Heart left ventricle (tissue), 16 donors: ENCODE results near the gene TMEM59. TPM values are rescaled to one million over a fixed set of nuclear protein-coding genes. Genes with fewer than 3 reads are reported as not detected.
"Not testable (repeated sequence)": the region's sequence is repeated elsewhere in the genome, so short reads cannot be mapped to it uniquely, and the experiment has no call there.

Experiments used
- ATAC-seq, 4 donors: fragments of 200-7000 bp; cut with Tn5 transposase; one replicate each; pipeline ENCODE4 v1.9.1; 2020 to 2022; ENCODE audit warnings: moderate library complexity in 4 of 4, mild to moderate bottlenecking in 3 of 4, moderate number of reproducible peaks in 1 of 4
- DNase-seq, 5 donors: peaks; one replicate each; pipeline ENCODE4 v3.0.0-alpha.2; 2020
- H3K27ac ChIP-seq, 12 donors: fragments of 200-600 bp; sonication (generic) in 4 of 12; one replicate each; pipeline versions ENCODE4 v1.5.0 to v1.8.0; 2016 to 2022; ENCODE audit warnings: mild to moderate bottlenecking in 2 of 12
- H3K27me3 ChIP-seq, 9 donors: fragments of 200-600 bp; sonication (generic) in 2 of 9; one replicate each; pipeline versions ENCODE4 v1.5.1 to v1.8.0; 2016 to 2022; ENCODE audit warnings: mild to moderate bottlenecking in 3 of 9
- H3K36me3 ChIP-seq, 9 donors: fragments of 200-600 bp; sonication (generic) in 2 of 9; one replicate each; pipeline versions ENCODE4 v1.5.0 to v1.8.0; 2018 to 2022; ENCODE audit warnings: mild to moderate bottlenecking in 2 of 9
- H3K4me1 ChIP-seq, 12 donors: fragments of 200-600 bp; sonication (generic) in 4 of 12; one replicate each; pipeline versions ENCODE4 v1.5.0 to v1.8.0; 2016 to 2022; ENCODE audit warnings: mild to moderate bottlenecking in 3 of 12
- H3K4me3 ChIP-seq, 12 donors: fragments of 200-600 bp; sonication (generic) in 4 of 12; one replicate each; pipeline versions ENCODE4 v1.5.0 to v1.8.0; 2017 to 2022; ENCODE audit warnings: mild to moderate bottlenecking in 9 of 12, moderate library complexity in 4 of 12
- H3K9me3 ChIP-seq, 12 donors: fragments of 200-600 bp; sonication (generic) in 4 of 12; one replicate each; pipeline versions ENCODE4 v1.5.0 to v1.8.0; 2016 to 2022; ENCODE audit warnings: mild to moderate bottlenecking in 1 of 12
- POLR2A ChIP-seq, 2 donors: fragments of 450-650 bp; IDR thresholded peaks; one replicate each; pipeline ENCODE4 v1.6.1; 2017; ENCODE audit warnings: antibody characterized with exemption in 2 of 2, mild to moderate bottlenecking in 2 of 2, moderate library complexity in 2 of 2
- whole genome bisulfite sequencing, 4 donors: extraction: QIAGEN DNeasy Blood & Tissue Kit in 2 of 4; methylation state at CpG; one replicate each; pipeline versions ENCODE4 v1.1.5 to v1.1.7; 2013 to 2018; 5-methylcytosine and 5-hydroxymethylcytosine counted together
- intact Hi-C, 10 donors: fragments of 100-400 bp; cut with DNase I; formaldehyde crosslinking; loops; one replicate each; pipeline versions ENCODE4 v1.11.1 to v1.14.2; 2022
- polyA plus RNA-seq, 2 donors: library from polyadenylated mRNA; stranded (reverse); fragments of 200-250 nt; gene quantifications; one replicate each; pipeline ENCODE4 v1.2.3, GENCODE V29; 2013
- total RNA-seq, 9 donors: library from RNA; depleted of rRNA in 2 of 9; stranded (reverse); fragments of >200 nt in 2 of 9; fragmentation: NEBNext Ultra II Directional in 3 of 9; extraction: Animal tissue kit (Norgen Biotek cat#: 25700) in 3 of 9; gene quantifications; one replicate each; pipeline versions ENCODE4 v1.1.0 to v1.2.4, GENCODE V29; 2016 to 2023
- TF ChIP-seq, protein P1 (sequence below), 12 donors: fragments of 200-600 bp; sonication (generic) in 4 of 12; IDR thresholded peaks; one replicate each; pipeline versions ENCODE4 v1.5.0 to v1.8.0; 2018 to 2022; ENCODE audit warnings: antibody characterized with exemption in 12 of 12, mild to moderate bottlenecking in 5 of 12
- donor health status: ischemic (EF 13 %, LVEDD 7.1; RV severe dilation, severe dysfunction).
- donor health status: healthy with polysubstance abuse.
- donor health status: DM: no; HTN: yes; CAD: no.
- donor health status: DM: no; HTN: no; CAD: no.
- donor health status: ischemic (EF 25% LVEDD 6.9; RV normal size, moderate dysfunction).
- donor health status: ischemic (EF 25% LVEDD 5.7; RV mildly dilated, moderate dysfunction).
- donor health status: healthy.
- donor health status: DM: yes; HTN: yes; CAD: no.
- donor health status: ischemic (EF 35%, LVEDD 5.7; RV mildly dilated, moderate dysfunction).
- donor health status: nonischemic (EF 11% LVEDD 7.7; RV severe dilation, severe dysfunction).
- donor health status: DM: yes; HTN: yes; CAD: no.
- donor health status: PGD.
- donor health status: ischemic (EF 29% LVEDD 5.4; RV normal size, mild dysfunction).
- donor health status: nonischemic (EF 23%, LVEDD 6.1; RV moderate dilation, normal function).

The TMEM59 gene
- total and polyA plus RNA-seq, 11 donors = 124 to 496 (median 352) TPM

DNA sequence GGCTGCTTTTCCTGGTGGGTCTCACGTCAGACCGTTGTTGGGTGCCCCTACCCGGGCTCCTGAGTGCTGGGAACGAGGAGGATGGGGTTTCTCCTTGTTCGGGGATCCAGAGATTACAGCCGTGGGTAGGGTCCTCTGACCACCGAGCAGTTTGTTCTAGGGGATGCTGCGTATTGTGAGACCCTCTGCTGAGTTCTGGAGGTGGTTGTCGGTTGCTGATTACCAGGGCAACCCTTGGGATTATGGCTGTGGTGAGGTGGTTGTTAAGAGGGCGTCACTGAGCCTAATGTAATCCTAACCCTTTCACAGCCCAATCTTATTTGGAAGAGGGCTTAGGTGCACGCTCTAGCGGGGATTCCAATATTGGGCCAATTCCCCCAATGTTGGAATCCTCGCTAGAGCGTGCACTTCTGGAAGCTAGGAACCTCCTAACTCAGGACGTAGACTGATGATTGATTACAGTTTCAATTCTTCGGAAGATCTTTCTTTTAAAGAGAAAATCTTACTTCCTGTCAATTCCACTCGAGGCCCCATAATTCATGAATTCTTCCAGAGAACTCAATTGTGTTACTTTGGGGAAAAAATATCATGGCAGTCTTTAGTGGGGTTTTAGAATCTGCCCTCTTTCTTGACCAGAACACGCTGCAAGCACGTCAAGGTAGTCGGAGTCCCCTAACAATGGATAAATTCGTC is 887 bp upstream of the TMEM59 start:
- peaks cover 0 to 6% (median 0%) of the 10 kb centered on the region in 9 donors for H3K36me3 ChIP-seq
- no peaks in the 10 kb centered on the region for H3K27me3 ChIP-seq
- H3K4me3 ChIP-seq = peak overlapping the region; percentile 57 to 99 (median 95)
- no peaks in the 10 kb centered on the region for H3K9me3 ChIP-seq
- peak overlapping the region in 11 of 12 donors; percentile 88 to 98 (median 95) for H3K27ac ChIP-seq
- ATAC-seq (peak in 3 of 4 donors; percentile 0 to 7 (median 1)), DNase-seq (no peak)
- no peak for TF ChIP-seq POLR2A (IDR thresholded peaks at IDR 0.05)
- TF ChIP-seq, protein P1, sequence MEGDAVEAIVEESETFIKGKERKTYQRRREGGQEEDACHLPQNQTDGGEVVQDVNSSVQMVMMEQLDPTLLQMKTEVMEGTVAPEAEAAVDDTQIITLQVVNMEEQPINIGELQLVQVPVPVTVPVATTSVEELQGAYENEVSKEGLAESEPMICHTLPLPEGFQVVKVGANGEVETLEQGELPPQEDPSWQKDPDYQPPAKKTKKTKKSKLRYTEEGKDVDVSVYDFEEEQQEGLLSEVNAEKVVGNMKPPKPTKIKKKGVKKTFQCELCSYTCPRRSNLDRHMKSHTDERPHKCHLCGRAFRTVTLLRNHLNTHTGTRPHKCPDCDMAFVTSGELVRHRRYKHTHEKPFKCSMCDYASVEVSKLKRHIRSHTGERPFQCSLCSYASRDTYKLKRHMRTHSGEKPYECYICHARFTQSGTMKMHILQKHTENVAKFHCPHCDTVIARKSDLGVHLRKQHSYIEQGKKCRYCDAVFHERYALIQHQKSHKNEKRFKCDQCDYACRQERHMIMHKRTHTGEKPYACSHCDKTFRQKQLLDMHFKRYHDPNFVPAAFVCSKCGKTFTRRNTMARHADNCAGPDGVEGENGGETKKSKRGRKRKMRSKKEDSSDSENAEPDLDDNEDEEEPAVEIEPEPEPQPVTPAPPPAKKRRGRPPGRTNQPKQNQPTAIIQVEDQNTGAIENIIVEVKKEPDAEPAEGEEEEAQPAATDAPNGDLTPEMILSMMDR (IDR thresholded peaks at IDR 0.05) = no peak
- H3K4me1 ChIP-seq = peaks cover 0 to 43% (median 34%) of the 10 kb centered on the region in 12 donors
- 14 to 16% (median 15%) methylated on average over 20 to 21 of the region's 21 CpGs for WGBS, 4 donors
- intact Hi-C loops = loop anchor here in 6 of 10 donors (5.0 to 10.0 kb wide), 10 partner anchors 107 to 353 kb away; partner anchors contain the start of genes IFT25 (in 4 of the 6), LRRC42 (in 4 of the 6), YIPF1 (in 3 of the 6) and DIO1 (in 1 of the 6)

DNA sequence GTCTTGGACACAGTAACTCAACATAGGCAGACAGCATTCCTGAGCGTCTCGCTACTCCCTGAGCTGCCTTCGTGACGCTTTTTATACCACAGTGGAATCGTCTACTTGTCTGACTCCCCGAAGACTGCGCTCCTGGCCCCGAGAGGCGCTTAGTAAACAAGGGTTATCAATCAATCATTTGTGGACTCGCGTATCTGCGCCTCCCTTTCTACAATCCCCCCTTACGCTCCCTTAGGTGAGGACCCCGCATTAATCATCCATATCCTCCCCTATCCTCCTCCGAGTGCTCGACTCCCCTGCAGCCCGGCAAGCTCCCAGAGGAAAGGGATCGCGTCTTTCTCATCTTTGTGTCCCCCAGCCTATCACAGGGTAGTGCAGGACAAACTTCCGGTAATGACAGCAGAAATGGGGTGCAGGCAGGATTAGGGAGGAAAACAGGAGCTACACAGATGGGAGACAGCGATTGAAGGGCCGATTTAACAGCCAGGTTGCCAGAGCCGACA is 522 bp downstream of the TMEM59 start:
- WGBS, 4 donors = 0 to 1% (median 0%) methylated on average over 22 to 23 of the region's 23 CpGs
- Histone ChIP-seq H3K9me3 (no peaks in the 10 kb centered on the region), H3K27me3 (no peaks in the 10 kb centered on the region), H3K36me3 (peaks cover 0 to 6% (median 0%) of the 10 kb centered on the region in 9 donors), H3K4me3 (peak overlapping the region; percentile 88 to 99 (median 95)), H3K4me1 (peaks cover 0 to 57% (median 47%) of the 10 kb centered on the region in 12 donors), H3K27ac (peak overlapping the region; percentile 88 to 98 (median 94))
- TF ChIP-seq, protein P1 (IDR thresholded peaks at IDR 0.05) = peak in 1 of 12 donors; percentile 6
- TF ChIP-seq POLR2A (IDR thresholded peaks at IDR 0.05) = no peak
- DNase-seq (peak in 3 of 5 donors; percentile 19 to 28 (median 28)), ATAC-seq (peak; percentile 4 to 25 (median 11))
- intact Hi-C loops = loop anchor here in 6 of 10 donors (5.0 to 10.0 kb wide), 10 partner anchors 105 to 355 kb away; partner anchors contain the start of genes IFT25 (in 4 of the 6), LRRC42 (in 4 of the 6), YIPF1 (in 3 of the 6) and DIO1 (in 1 of the 6)

DNA sequence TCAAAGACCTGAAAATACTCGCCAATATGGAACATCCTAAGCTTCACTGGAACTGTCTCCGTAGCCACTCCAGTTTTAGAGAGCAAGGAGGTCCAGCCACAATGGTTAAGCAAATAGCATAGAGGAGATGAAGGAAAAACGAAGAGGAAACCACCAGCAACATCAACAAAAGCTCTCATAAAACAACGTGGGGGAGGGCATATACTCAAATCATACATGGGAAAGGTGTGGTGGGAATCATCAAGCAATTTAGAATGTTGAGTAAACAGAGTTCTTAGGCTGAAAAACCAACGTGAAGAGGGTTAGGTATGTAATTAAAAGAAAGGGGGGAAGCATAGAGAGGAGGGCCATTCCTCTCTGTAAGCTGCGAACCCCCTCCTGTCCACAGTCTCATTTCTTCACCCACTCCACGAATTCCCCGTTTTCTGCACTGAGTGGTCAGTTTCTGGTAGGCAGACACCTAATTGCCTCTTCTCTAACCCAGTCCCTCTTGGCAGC is 1.0 kb downstream of the TMEM59 start:
- Histone ChIP-seq H3K36me3 (peaks cover 0 to 6% (median 0%) of the 10 kb centered on the region in 9 donors), H3K27ac (peak overlapping the region in 11 of 12 donors; percentile 88 to 98 (median 95)), H3K4me3 (peak overlapping the region; percentile 88 to 99 (median 95)), H3K27me3 (no peaks in the 10 kb centered on the region), H3K9me3 (no peaks in the 10 kb centered on the region), H3K4me1 (peaks cover 0 to 62% (median 51%) of the 10 kb centered on the region in 12 donors)
- intact Hi-C loops = loop anchor here in 6 of 10 donors (5.0 to 10.0 kb wide), 10 partner anchors 105 to 355 kb away; partner anchors contain the start of genes IFT25 (in 4 of the 6), LRRC42 (in 4 of the 6), YIPF1 (in 3 of the 6) and DIO1 (in 1 of the 6)
- ATAC-seq (no peak), DNase-seq (no peak)
- TF ChIP-seq, protein P1 (IDR thresholded peaks at IDR 0.05) = no peak
- TF ChIP-seq POLR2A (IDR thresholded peaks at IDR 0.05) = no peak
- 3 to 6% (median 5%) methylated on average over 8 of the region's 8 CpGs for WGBS, 4 donors

DNA sequence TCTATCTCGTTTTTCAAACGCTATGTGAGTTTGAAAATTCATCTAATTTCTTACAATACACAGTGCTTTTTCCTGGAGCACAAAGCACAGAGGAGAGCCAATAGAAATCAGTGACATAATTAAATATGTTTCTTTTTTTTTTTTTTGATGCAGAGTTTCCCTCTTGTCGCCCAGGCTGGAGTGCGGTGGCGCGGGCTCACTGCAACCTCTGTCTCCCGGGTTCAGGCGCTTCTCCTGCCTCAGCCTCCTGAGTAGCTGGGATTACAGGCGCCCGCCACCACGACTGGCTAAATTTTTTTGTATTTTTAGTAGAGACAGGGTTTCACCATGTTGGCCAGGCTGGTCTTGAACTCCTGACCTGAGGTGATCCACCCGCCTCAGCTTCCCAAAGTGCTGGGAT is 2.6 kb downstream of the TMEM59 start:
- H3K4me3 ChIP-seq, H3K36me3 ChIP-seq, H3K27me3 ChIP-seq, H3K27ac ChIP-seq, ATAC-seq, DNase-seq, H3K9me3 ChIP-seq: not testable (repeated sequence)
- WGBS, 4 donors = 92 to 98% (median 96%) methylated on average over 12 of the region's 12 CpGs
- peaks cover 0 to 76% (median 59%) of the 10 kb centered on the region in 12 donors for H3K4me1 ChIP-seq
- intact Hi-C loops = loop anchor here in 6 of 10 donors (5.0 to 10.0 kb wide), 10 partner anchors 103 to 357 kb away; partner anchors contain the start of genes IFT25 (in 4 of the 6), LRRC42 (in 4 of the 6), YIPF1 (in 3 of the 6) and DIO1 (in 1 of the 6)
